Cardiac septum (tissue), 1 donor: ENCODE results near the gene RASSF3. TPM values are rescaled to one million over a fixed set of nuclear protein-coding genes. Genes with fewer than 3 reads are reported as not detected.
"Not testable (repeated sequence)": the region's sequence is repeated elsewhere in the genome, so short reads cannot be mapped to it uniquely, and the experiment has no call there.

Experiments
- DNase-seq: peaks from one replicate; pipeline ENCODE4 v3.0.0-alpha.2; 2020; ENCODE audit warnings: low spot score
- intact Hi-C: fragments of 100-400 bp; cut with DNase I; formaldehyde crosslinking; loops from one replicate; pipeline ENCODE4 v1.14.0; 2022
- total RNA-seq: library from RNA; stranded (reverse); fragmentation: NEBNext Ultra II Directional; extraction: Animal tissue kit (Norgen Biotek cat#: 25700); gene quantifications from one replicate; pipeline ENCODE4 v1.2.1, GENCODE V29; 2021
- donor health status: DM: no; HTN: no; CAD: no.

The RASSF3 gene
- total RNA-seq, 1 donor from 2014 or later = 98.8 TPM

DNA sequence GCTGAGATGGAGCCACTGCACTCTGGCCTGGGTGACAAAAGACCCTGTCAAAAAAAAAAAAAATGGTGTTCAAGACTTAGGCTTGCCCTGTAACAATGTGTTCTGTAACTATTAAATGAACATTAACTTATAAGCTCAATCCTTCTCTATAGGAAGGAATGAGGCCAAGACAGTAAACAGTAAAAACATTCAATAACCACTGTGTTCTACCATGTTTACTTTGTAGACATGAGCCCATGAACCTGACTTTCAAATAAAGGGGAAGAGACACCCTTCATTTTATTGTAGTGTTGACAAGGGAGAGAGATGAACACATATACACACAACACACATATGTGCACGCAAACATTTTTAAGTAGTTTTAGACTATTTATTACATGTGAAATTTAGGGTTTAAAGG lies 20.1 kb upstream of the RASSF3 start:
- DNase-seq = no peak
- intact Hi-C loops = no loop called here

DNA sequence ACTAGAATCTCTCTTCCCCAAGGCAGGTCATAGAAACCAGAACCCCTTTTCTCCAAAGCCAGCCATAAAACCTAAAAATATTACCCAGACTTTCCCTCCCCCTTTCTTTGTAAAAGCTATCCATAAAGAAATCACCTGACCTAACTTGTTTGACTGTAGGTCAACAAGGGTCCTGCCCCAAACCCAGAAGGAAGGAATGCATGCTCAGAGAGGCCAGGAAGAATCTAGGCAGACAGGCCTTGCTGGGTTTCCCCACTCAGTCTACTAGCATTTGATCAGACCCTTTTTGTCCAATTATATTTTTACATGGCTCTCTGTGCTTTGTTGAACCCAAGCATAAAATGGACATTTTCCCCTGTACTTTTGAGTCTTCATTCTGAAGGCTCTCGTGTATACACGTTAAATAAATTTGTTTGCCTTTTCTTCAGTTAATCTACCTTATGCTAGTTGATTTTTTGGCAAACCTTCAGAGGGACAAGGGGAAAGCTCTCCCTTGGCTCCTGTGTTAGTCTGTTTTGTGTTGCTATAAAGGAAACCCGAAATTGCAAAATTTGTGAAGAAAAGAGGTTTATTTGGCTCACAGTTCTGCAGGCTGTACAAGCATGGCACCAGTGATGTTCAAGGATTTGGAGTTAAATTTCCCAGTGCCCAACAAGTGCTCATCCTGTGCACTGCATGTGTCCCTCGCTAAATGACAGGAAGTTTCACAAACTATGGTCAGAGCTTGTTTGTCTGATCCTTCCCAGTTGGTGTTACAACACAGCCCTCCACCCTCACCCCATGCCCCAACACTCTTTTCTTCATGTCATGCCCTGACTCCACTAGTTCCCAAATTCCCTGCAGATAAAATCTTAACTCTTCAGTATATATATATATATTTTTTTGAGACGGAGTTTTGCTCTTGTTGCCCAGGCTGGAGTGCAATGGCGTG lies 14.2 kb upstream of the RASSF3 start:
- intact Hi-C loops = no loop called here
- DNase-seq = peak; percentile 85

DNA sequence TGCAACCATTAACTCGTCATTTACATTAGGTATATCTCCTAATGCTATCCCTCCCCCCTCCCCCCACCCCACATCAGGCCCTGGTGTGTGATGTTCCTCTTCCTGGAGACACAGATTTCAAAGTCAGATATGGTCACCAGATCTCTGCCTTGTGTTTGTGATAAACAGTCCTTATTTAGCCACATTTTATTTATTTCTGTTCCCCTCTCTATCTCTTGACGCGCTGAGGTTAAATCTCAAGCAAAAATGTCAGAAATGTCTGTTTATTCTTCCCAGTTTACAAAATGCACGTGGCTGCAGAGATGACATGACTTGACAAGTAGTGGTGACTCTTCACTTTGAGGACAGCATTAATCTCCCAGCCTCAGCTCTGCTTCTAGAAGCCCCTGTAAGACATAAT lies 11.5 kb upstream of the RASSF3 start:
- DNase-seq = no peak
- intact Hi-C loops = no loop called here

DNA sequence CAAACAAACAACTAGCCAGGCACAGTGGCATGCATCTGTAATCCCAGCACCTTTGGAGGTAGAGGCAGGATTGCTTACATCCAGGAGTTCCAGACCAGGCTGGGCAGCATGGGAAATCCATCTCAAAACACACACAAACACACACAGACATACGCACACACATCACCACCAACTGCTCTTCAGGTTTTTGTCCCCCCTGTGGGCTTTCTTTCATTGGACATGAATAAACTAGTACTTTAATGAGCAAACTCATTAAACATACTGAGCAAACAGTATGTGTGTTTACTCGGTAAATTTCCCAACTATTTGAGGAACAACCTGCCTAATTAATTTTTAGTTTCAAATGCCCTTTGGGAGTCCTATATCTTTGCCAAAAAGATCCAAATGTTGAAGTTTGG lies 10.1 kb upstream of the RASSF3 start:
- no peak for DNase-seq
- intact Hi-C loops = no loop called here

DNA sequence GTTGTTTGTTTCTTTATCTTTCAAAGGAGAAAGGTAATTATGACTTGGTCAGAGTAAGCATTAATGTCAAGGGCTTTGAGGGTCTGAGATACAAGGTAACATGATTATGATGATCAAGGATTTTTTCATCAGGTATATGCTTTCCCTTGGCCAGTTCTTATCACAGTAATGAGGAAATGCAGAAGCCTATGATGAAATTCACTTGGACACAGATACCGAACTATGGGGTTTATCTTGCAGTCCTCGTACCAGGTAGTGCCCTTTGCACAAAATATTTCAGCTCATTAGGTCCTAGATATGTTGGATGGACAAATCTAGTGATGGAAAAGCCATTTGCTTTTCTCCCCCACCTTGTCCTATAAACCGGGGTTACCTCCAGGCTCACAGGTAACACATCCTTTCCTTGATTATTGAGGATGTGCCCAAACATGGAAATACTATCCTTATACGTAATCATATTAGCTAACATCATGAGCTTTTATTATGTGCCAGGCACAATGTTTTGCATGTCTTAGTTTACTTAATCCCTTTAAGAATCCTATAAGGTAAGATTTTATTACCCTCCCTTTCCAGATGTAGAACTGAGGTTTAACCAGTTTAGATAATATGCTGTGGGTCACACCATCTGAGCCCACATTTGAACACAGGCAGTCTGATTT lies 7.0 kb upstream of the RASSF3 start:
- intact Hi-C loops = no loop called here
- no peak for DNase-seq

DNA sequence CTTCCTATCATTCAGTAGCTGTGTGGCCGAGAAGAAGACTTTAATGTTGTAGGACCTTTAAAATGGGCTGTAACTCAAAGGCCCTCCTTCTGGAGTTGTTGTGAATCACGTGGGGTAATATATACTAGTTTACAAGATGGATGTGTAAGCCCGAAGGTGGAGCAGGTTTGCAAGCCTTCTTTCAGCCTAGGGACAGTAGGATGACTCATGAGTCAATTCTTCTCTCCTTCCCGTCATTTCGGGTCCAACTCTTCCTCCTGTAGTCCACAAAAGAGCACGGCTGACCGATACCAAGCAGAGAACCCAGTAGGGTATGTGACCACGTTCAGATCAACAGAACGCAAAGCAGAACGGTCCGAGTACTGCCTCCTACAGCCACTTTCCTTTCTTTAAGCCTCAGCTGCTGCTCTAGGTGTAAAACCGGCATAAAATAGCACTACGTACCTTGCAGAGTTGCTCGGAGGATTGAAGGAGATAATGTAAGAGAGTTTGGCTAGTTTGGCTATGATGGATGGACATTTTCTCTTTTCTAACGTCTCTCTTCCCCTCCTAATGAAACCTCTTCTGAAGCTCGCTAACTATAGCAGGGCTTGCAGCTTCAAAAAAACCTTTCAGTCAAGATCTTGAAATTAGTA lies 1.3 kb upstream of the RASSF3 start:
- no peak for DNase-seq
- intact Hi-C loops = no loop called here

DNA sequence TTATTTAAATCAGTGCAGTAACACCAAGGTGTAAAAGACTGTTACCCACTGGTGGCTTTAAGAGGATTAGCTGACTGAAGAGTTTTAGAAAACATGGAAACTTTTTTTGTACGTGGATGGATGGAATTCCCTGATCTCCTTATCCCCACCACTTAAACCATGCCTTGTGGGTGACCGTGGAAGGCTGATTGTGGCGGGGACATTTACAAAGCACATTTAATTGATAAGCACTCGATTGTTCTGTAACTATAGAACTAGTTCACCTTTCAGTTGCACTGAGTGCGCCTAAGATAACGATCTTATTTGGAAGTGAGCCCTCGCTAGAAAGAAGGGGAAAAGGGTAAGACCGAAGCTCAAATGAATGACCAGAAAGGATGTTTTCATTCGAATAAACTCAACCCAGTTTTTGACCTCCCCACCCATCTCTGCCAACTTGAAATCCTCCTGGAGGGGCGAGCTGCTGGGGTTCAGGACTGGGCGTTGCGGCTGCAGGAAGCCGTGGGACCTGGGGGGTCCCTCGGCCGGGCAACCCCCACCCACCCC lies 688 bp upstream of the RASSF3 start:
- DNase-seq = no peak
- intact Hi-C loops = loop anchor here (2.0 to 5.0 kb wide), 3 partner anchors 15 to 63 kb away; no protein-coding TSS in a partner anchor

DNA sequence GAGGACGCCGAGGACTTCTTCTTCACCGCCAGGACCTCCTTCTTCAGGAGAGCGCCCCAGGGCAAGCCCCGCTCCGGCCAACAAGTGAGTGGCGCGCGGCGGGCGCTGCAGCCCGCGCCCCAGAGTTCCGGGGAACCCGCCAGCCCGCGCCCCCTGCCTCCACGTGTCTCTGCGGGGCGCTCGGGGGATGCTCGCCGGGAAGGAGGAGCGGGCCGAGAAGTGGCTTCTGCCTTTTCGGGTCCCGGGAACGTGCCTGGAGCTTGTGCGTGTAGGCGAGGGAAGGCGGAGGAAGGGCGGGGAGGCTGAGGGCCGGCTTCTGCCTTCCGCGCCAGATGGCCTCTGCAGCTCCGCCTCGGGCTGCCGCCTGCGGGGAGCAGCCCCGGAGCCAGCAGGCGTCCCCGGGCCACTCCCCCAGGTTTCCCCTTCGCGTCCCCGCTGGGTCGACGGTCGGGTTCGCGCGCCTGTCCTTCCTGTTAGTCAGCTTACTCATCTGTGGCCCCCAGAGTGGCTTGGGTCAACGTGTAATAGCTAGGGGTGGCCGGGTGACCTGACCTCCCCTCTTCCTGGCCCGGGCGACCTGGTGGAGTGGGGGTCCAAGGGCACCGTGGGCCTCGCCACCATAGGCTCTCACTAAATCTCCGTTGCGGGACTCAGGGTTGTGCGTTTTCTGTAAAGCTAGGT lies 505 bp downstream of the RASSF3 start:
- DNase-seq = peak; percentile 84
- intact Hi-C loops = loop anchor here (2.0 to 5.0 kb wide), 3 partner anchors 14 to 62 kb away; no protein-coding TSS in a partner anchor

DNA sequence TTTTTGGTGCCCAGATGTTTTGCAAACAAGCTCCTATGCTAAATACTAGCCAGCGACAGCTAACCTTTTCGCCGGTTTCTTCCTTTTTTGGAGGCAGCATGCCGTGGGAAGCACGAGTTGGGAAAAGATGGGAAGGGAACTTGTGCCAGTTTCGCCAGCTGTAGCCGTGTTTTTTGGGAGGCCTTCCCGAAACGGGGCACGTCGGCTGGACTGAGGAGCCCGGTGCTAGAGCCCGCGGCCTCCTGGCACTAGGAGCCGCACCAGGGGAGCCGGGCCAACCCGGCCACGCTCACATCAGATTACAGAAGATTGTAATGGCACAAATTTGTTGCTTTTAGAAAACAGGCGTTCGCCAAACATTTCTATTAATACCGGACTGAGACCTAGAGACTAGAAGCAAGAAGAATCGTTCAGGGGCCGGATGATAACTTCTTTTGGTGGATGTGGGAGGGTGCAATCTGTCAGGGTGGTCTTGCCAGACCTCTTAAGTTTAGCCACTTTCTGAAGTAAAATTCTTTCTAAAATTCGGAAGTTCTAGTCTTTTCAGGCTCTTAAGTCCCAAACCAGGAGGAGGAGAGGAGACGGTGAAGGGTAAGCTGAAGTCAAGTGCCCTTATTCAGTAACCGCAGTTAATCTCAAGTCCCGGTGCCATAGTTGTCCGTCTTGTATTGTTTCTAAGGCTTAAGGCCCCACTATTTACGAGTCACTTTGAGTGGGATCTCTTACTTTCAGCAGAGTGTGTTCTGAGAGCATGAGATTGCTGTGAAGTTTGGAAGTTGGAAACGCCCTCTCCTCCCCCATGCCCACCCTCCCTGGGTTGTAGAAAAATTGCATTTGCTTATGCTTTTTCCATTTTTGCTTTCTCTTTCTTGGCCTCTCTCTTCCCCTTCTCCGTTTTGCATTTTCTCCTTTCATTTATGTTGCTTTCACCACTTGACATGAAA lies 1.3 kb downstream of the RASSF3 start:
- intact Hi-C loops = loop anchor here (2.0 to 5.0 kb wide), 3 partner anchors 13 to 61 kb away; no protein-coding TSS in a partner anchor
- DNase-seq = no peak

DNA sequence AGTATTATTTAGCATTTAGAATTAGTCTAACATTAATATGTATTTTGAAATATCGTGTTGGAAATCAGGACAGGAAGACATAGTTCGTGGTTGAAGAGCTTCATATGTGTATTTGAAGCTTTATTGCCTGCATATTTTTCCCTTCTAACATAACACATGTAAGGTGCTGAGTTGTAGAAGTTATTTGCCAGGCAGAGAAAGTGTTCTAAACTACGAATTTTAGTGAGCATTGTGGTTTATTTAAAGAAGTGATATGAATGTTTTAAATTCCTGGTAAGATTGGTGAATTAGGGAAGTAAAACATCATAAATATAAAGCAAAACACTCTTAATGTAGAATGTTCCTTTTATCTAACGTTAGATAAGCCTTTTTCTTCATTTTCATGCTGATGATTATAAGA lies 2.5 kb downstream of the RASSF3 start:
- DNase-seq = no peak
- intact Hi-C loops = loop anchor here (5.0 kb wide), 2 partner anchors 59 to 61 kb away; no protein-coding TSS in a partner anchor

DNA sequence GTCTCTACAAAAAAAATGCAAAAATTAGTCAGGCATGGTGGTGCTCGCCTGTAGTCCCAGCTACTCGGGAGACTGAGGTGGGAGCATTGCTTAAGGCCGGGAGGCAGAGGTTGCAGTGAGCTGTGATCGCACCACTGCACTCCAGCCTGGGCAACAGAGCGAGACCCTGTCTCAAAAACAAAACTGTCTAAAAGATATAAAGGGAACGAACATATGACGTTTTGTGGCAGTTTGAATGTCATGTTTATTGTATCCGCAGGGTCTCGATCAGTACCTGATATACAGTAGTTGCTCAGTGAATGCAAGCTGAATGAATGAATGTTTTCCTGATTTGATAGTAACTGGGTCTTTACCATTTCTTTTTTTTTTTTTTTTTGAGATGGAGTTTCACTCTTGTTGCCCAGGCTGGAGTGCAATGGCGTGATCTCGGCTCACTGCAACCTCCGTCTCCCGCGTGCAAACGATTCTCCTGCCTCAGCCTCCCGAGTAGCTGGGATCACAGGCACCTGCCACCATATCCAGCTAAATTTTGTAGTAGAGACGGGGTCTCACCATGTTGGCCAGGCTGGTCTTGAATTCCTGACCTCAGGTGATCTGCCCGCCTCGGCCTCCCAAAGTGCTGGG lies 3.6 kb downstream of the RASSF3 start:
- intact Hi-C loops = loop anchor here (5.0 kb wide), 2 partner anchors 58 to 62 kb away; no protein-coding TSS in a partner anchor
- DNase-seq = not testable (repeated sequence)

DNA sequence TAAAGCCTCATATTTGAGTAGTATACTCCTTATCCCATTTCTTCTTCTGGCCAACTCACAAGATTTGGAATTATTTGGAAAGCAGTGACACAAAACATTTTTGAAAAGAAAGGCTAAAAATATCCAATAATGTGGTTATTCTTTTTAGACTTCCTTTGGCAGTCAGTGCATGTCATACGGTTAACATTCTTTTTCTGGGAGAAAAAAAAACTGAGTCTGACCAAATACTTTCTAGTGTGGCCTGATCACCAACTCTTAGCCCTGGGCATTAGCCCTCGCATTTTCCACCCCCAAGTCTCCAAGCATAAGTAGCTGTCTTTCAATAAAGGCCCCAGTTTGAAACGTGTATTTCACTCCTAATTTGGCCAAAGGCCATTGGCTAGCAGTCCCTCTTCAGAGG lies 5.9 kb downstream of the RASSF3 start:
- intact Hi-C loops = no loop called here
- DNase-seq = no peak

DNA sequence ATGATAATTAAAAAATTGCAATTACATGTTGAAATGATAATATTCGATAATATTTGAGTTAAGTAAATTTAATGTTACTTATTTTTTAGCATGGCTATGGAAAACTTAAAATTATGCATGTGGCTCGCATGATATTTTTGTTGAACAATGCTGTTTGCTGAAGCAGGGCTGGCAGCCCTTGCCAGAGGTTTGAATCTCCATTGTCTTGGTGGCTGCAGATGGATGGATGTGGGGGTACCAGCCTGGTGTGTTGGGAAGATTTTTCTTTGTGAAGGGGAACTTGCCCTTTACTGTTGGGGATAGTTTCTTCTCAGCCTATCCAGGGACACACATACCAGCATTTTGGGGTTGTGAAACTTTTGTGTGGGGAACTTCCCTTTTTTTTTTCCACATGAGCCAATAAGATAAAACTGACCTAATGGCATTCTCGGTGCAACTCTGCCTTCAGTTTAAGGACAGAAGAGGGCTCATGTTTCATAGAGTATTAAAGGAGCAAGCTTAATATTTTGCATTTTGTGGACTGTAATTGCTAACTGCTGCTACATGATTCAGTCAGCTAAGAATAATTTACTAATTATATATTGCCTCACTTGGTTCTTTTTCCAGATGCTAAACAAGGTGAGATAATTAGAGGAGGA lies 8.8 kb downstream of the RASSF3 start:
- no peak for DNase-seq
- intact Hi-C loops = no loop called here

DNA sequence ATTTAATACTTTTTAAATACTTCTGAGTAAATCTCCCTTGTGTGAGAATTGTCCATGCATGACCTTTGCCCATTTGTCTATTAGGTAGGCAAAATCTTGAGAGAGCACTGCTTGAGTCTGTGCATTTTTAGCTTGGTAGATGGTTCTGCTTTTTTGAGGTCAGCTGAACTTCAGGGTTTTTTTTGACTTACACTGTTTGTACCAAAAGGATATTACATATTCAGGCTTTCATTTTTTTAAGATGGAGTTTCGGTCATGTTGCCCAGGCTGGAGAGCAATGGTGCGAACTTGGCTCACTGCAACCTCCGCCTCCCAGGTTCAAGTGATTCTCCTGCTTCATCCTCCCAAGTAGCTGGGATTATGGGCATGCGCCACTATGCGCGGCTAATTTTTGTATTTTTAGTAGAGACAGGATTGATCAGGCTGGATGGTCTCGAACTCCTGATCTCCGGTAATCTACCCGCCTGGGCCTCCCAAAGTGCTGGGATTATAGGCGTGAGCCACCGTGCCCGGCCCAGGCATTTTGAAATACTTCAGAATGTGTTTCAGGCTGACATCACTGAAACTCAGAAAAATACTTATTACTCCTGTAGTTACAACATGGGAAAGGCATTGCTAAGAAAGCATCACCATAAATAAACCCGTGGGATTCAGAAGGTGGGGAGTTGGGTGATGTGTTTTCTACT lies 11.1 kb downstream of the RASSF3 start:
- intact Hi-C loops = no loop called here
- no peak for DNase-seq

DNA sequence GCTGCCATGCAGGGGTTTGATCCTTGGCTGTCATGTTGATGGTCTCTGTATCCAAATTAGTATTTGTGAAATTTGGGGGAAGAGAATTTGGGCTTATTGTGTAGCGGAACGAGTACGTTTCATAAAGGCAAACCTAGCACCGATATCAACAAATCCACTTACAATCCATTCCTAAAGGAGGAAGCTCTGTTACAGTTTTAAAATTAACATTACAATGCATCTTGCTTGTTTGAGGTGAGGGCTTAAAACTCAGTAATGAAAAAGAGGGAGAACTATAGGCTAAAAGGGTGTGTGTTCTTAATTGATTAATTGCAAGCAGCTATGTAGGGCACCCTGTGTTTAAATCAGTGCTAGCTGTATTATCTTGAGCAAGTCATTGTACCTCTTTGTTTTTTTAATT lies 13.7 kb downstream of the RASSF3 start:
- intact Hi-C loops = loop anchor here (2.0 kb wide), 1 partner anchor 13 kb away; the partner anchor contains the start of gene RASSF3

DNA sequence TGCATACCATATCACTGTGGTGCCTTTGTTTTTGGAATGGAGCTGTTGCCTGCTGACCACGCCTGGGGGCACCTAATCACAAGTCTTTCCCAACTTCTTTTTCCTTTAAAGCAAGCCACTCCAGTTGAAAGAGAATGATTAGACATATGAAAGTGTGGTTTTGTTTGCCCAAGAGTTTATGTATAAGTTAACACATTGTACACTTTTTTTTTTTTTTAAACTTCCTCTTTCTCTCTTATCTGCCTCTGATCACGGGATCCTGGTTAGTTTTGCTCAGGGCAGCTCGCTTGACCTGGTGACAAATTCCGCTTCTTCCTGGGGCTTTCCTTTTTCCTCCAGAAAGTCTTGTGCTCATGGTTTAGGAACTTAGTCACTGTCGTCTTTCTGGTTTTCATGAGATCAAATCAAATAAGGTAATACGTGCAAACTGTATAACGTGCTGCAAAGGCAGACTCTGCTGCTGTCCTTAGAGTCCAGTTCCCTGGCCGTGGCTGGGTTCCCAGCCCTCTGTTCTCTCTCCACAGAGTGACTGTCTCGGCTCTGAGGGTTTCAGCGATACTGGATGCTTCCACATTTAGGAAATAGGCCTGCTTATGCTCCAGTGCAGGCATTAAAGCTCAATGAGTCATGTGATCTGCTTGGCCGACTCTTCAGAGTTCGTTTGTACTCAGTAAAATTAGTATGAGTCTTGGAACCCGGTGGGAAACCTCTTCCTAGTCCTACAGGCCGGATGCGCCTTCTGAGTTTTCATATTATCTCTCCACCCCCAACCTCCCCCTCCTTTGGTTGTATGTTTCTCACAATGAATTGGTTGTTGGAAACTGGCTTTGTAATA lies 15.2 kb downstream of the RASSF3 start:
- intact Hi-C loops = loop anchor here (2.0 to 5.0 kb wide), 3 partner anchors 15 to 57 kb away; partner anchors contain the start of gene RASSF3
- peak; percentile 83 for DNase-seq

More for the DNA sequence above, 13.7 kb downstream of the RASSF3 start:
- no peak for DNase-seq
